Measurements from ENCODE around the gene ADD2.

Gene ADD2

GRCh38 chr2:70616168-70616694 is 151.8 kb downstream of the ADD2 start:
- ChIA-PET CTCF (interaction anchor here (0.8 to 6.8 kb wide), 5 partner anchors 19 to 312 kb away, joined by 3 to 81 read pairs (median 8); no protein-coding TSS in a partner anchor), POLR2A (no interaction called here)
- DNase-seq (ENCODE audit: extremely low spot score) = no peak
- TF ChIP-seq CTCF (IDR thresholded peaks at IDR 0.05; ENCODE audit: control extremely low read depth, extremely low read depth, low read depth, missing control alignments) = no peak

- ChIA-PET CTCF (interaction anchor here (2.0 to 6.8 kb wide), 2 partner anchors 275 to 311 kb away, joined by 7 to 81 read pairs; no protein-coding TSS in a partner anchor), POLR2A (no interaction called here)
- no peak for DNase-seq (ENCODE audit: extremely low spot score)
- no peak for TF ChIP-seq CTCF (IDR thresholded peaks at IDR 0.05; ENCODE audit: control extremely low read depth, extremely low read depth, low read depth, missing control alignments)
These were observed 152.8 kb downstream of the ADD2 start for GRCh38 chr2:70615222-70615621.

- ChIA-PET CTCF (interaction anchor here (6.8 kb wide), 1 partner anchor 273 kb away, joined by 81 read pairs; no protein-coding TSS in a partner anchor), POLR2A (no interaction called here)
These were observed 154.5 kb downstream of the ADD2 start for GRCh38 chr2:70613521-70613920.

GRCh38 chr2:70612574-70612973 is 155.4 kb downstream of the ADD2 start:
- ChIA-PET POLR2A (no interaction called here), CTCF (interaction anchor here (1.5 to 1.7 kb wide), 3 partner anchors 61 to 309 kb away, joined by 3 to 5 read pairs (median 3); no protein-coding TSS in a partner anchor)
- no peak for TF ChIP-seq CTCF (IDR thresholded peaks at IDR 0.05; ENCODE audit: control extremely low read depth, extremely low read depth, low read depth, missing control alignments)
- no peak for DNase-seq (ENCODE audit: extremely low spot score)

More at GRCh38 chr2:70613521-70613920, 154.5 kb downstream of the ADD2 start:
- TF ChIP-seq CTCF (IDR thresholded peaks at IDR 0.05; ENCODE audit: control extremely low read depth, extremely low read depth, low read depth, missing control alignments) = no peak
- DNase-seq (ENCODE audit: extremely low spot score) = no peak

GRCh38 chr2:70608373-70608772 is 159.6 kb downstream of the ADD2 start:
- POLR2A ChIA-PET = no interaction called here
- DNase-seq (ENCODE audit: extremely low spot score) = no peak
- no peak for TF ChIP-seq CTCF (IDR thresholded peaks at IDR 0.05; ENCODE audit: control extremely low read depth, extremely low read depth, low read depth, missing control alignments)
- CTCF ChIA-PET = interaction anchor here (2.3 to 2.7 kb wide), 2 partner anchors 10 to 304 kb away, joined by 7 to 16 read pairs; no protein-coding TSS in a partner anchor

GRCh38 chr2:70607121-70607561 is 160.9 kb downstream of the ADD2 start:
- DNase-seq (ENCODE audit: extremely low spot score) = no peak
- ChIA-PET CTCF (interaction anchor here (3.6 kb wide), 1 partner anchor 11 kb away, joined by 18 read pairs; no protein-coding TSS in a partner anchor), POLR2A (no interaction called here)
- TF ChIP-seq CTCF (IDR thresholded peaks at IDR 0.05; ENCODE audit: control extremely low read depth, extremely low read depth, low read depth, missing control alignments) = no peak

Data from GM10248 (cell line).